MM.1S (cell line): Measurements from ENCODE around the gene KIAA1217.

Experiments used
- EZH2 ChIP-seq: fragments of 300-600 bp; sonication (generic); optimal IDR thresholded peaks from 2 replicates; pipeline ENCODE3; 2017; ENCODE audit warnings: low read depth, mild to moderate bottlenecking, antibody characterized with exemption, low read length, mixed read lengths
- EZH2phosphoT487 ChIP-seq: fragments of 300-600 bp; sonication (generic); IDR thresholded peaks from 2 replicates; pipeline ENCODE4 v1.6.1; 2018; ENCODE audit warnings: antibody characterized with exemption, low read length
- TF ChIP-seq, protein P1 (sequence below): fragments of 300-600 bp; sonication (generic); IDR thresholded peaks from 2 replicates; pipeline ENCODE4 v1.5.1; 2016; ENCODE audit warnings: antibody characterized with exemption, low read length, mixed read lengths

- TF ChIP-seq, protein P1, sequence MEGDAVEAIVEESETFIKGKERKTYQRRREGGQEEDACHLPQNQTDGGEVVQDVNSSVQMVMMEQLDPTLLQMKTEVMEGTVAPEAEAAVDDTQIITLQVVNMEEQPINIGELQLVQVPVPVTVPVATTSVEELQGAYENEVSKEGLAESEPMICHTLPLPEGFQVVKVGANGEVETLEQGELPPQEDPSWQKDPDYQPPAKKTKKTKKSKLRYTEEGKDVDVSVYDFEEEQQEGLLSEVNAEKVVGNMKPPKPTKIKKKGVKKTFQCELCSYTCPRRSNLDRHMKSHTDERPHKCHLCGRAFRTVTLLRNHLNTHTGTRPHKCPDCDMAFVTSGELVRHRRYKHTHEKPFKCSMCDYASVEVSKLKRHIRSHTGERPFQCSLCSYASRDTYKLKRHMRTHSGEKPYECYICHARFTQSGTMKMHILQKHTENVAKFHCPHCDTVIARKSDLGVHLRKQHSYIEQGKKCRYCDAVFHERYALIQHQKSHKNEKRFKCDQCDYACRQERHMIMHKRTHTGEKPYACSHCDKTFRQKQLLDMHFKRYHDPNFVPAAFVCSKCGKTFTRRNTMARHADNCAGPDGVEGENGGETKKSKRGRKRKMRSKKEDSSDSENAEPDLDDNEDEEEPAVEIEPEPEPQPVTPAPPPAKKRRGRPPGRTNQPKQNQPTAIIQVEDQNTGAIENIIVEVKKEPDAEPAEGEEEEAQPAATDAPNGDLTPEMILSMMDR: no peak
- TF ChIP-seq EZH2: no peak
- no peak for TF ChIP-seq EZH2phosphoT487
Measured at GRCh38 chr10:24202181-24202570, 6.8 kb upstream of the KIAA1217 start.
